H9 (cell line): ENCODE results near the gene PRAMEF1. TPM values are rescaled to one million over a fixed set of nuclear protein-coding genes. Genes with fewer than 3 reads are reported as not detected.

Source experiments
- DNase-seq: peaks from one replicate; pipeline ENCODE4 v3.0.0-alpha.2; 2017
- H2AFZ ChIP-seq: one replicate; pipeline ENCODE4 v1.6.1; 2013; ENCODE audit warnings: mild to moderate bottlenecking, low read length, control low read depth, moderate library complexity
- H2AK5ac ChIP-seq: 2 replicates; pipeline ENCODE4 v1.6.1; 2013; ENCODE audit warnings: low read length, control low read depth, mixed read lengths; ENCODE audit not compliant: insufficient read length
- H2BK120ac ChIP-seq: one replicate; pipeline ENCODE4 v1.6.1; 2013; ENCODE audit warnings: low read depth, mild to moderate bottlenecking, low read length, control low read depth, inconsistent platforms; ENCODE audit not compliant: poor library complexity, severe bottlenecking
- H2BK12ac ChIP-seq: 2 replicates; pipeline ENCODE4 v1.6.1; 2013; ENCODE audit warnings: low read length, control low read depth, mixed read lengths, low read depth; ENCODE audit not compliant: insufficient read length
- H2BK15ac ChIP-seq: 2 replicates; pipeline ENCODE4 v1.6.1; 2013; ENCODE audit warnings: low read depth, low read length, control low read depth
- H2BK20ac ChIP-seq: one replicate; pipeline ENCODE4 v1.6.1; 2013; ENCODE audit warnings: low read depth, mild to moderate bottlenecking, low read length, control low read depth, inconsistent platforms; ENCODE audit not compliant: poor library complexity, severe bottlenecking
- H2BK5ac ChIP-seq: 2 replicates; pipeline ENCODE4 v1.6.1; 2013; ENCODE audit warnings: low read length, control low read depth, mixed read lengths; ENCODE audit not compliant: insufficient read length
- H3K14ac ChIP-seq: 2 replicates; pipeline ENCODE4 v1.6.1; 2013; ENCODE audit warnings: low read length, control low read depth; ENCODE audit not compliant: insufficient read depth
- H3K18ac ChIP-seq: 2 replicates; pipeline ENCODE4 v1.6.1; 2013; ENCODE audit warnings: low read depth, mild to moderate bottlenecking, mixed read lengths, low read length, control low read depth; ENCODE audit not compliant: insufficient read length
- H3K23ac ChIP-seq: 2 replicates; pipeline ENCODE4 v1.6.1; 2013; ENCODE audit warnings: low read length, control low read depth, mixed read lengths, low read depth; ENCODE audit not compliant: insufficient read length
- H3K23me2 ChIP-seq: 2 replicates; pipeline ENCODE4 v1.6.1; 2013; ENCODE audit warnings: low read depth, mild to moderate bottlenecking, mixed read lengths, low read length, control low read depth; ENCODE audit not compliant: insufficient read length, poor library complexity, severe bottlenecking
- H3K27ac ChIP-seq: 2 replicates; pipeline ENCODE4 v1.5.1; 2013; ENCODE audit warnings: low read length, control low read depth, mixed read lengths, low read depth; ENCODE audit not compliant: insufficient read length
- H3K27me3 ChIP-seq: 2 replicates; pipeline ENCODE4 v1.6.1; 2013; ENCODE audit warnings: low read length, control low read depth, inconsistent platforms; ENCODE audit not compliant: insufficient read depth
- H3K4ac ChIP-seq: 2 replicates; pipeline ENCODE4 v1.6.1; 2013; ENCODE audit warnings: low read depth, mild to moderate bottlenecking, control low read depth, inconsistent platforms, low read length, moderate library complexity
- H3K4me1 ChIP-seq: 2 replicates; pipeline ENCODE4 v1.6.1; 2013; ENCODE audit warnings: low read length, control low read depth, inconsistent platforms; ENCODE audit not compliant: insufficient read depth
- H3K4me2 ChIP-seq: 2 replicates; pipeline ENCODE4 v1.6.1; 2013; ENCODE audit warnings: low read length, control low read depth, mixed read lengths; ENCODE audit not compliant: insufficient read length, insufficient read depth
- H3K56ac ChIP-seq: 2 replicates; pipeline ENCODE4 v1.6.1; 2013; ENCODE audit warnings: low read depth, mild to moderate bottlenecking, mixed read lengths, low read length, control low read depth; ENCODE audit not compliant: insufficient read length
- H3K79me1 ChIP-seq: 2 replicates; pipeline ENCODE4 v1.6.1; 2013; ENCODE audit warnings: low read depth, mild to moderate bottlenecking, moderate library complexity, low read length, control low read depth, inconsistent platforms; ENCODE audit not compliant: insufficient read depth, poor library complexity, severe bottlenecking
- H3K79me2 ChIP-seq: 2 replicates; pipeline ENCODE4 v1.6.1; 2013; ENCODE audit warnings: low read length, control low read depth, inconsistent platforms; ENCODE audit not compliant: insufficient read depth
- H3K9ac ChIP-seq: 2 replicates; pipeline ENCODE4 v1.6.1; 2013; ENCODE audit warnings: low read length, control low read depth, mixed read lengths; ENCODE audit not compliant: insufficient read length; ENCODE audit errors: extremely low read depth
- H3K9me3 ChIP-seq: one replicate; pipeline ENCODE4 v1.6.1; 2013; ENCODE audit warnings: low read depth, low read length, inconsistent platforms; ENCODE audit not compliant: control insufficient read depth
- H3T11ph ChIP-seq: one replicate; pipeline ENCODE4 v1.6.1; 2013; ENCODE audit warnings: mild to moderate bottlenecking, low read length, control low read depth, inconsistent platforms
- H4K20me1 ChIP-seq: one replicate; pipeline ENCODE4 v1.6.1; 2013; ENCODE audit not compliant: control insufficient read depth, insufficient read length, insufficient read depth
- H4K5ac ChIP-seq: 2 replicates; pipeline ENCODE4 v1.6.1; 2013; ENCODE audit warnings: low read depth, mild to moderate bottlenecking, mixed read lengths, low read length, control low read depth; ENCODE audit not compliant: insufficient read length
- H4K8ac ChIP-seq: replicated peaks from 2 replicates; pipeline ENCODE4 v1.6.1; 2013; ENCODE audit warnings: low read length, control low read depth, mixed read lengths, low read depth; ENCODE audit not compliant: insufficient read length
- H4K91ac ChIP-seq: 2 replicates; pipeline ENCODE4 v1.6.1; 2013; ENCODE audit warnings: low read depth, mild to moderate bottlenecking, moderate library complexity, mixed read lengths, low read length, control low read depth; ENCODE audit not compliant: insufficient read length
- H3K27ac Mint-ChIP-seq, 3 experiments: 2 replicates in 2 of 3; 3 replicates in 1 of 3; pipeline ENCODE4 v1.8.0; 2020 to 2021; ENCODE audit warnings: mixed read lengths in 3 of 3, mild to moderate bottlenecking in 1 of 3, moderate library complexity in 1 of 3
- H3K27me3 Mint-ChIP-seq: 2 replicates; pipeline ENCODE4 v1.8.0; 2021; ENCODE audit warnings: low read depth, mild to moderate bottlenecking, moderate library complexity, mixed read lengths
- H3K36me3 Mint-ChIP-seq, 3 experiments: 2 replicates in 2 of 3; 3 replicates in 1 of 3; pipeline ENCODE4 v1.8.0; 2020 to 2021; ENCODE audit warnings: low read depth in 3 of 3, mixed read lengths in 3 of 3; ENCODE audit not compliant: insufficient read depth in 1 of 3
- H3K4me1 Mint-ChIP-seq, 2 experiments: 2 replicates each; pipeline ENCODE4 v1.8.0; 2020; ENCODE audit warnings: mixed read lengths in 2 of 2
- H3K4me3 Mint-ChIP-seq, 2 experiments: 2 replicates in 1 of 2; 3 replicates in 1 of 2; pipeline ENCODE4 v1.8.0; 2020 to 2021; ENCODE audit warnings: mild to moderate bottlenecking in 2 of 2, mixed read lengths in 2 of 2, moderate library complexity in 1 of 2
- H3K9me3 Mint-ChIP-seq, 2 experiments: 2 replicates in 1 of 2; 3 replicates in 1 of 2; pipeline ENCODE4 v1.8.0; 2020; ENCODE audit warnings: mild to moderate bottlenecking in 2 of 2, mixed read lengths in 2 of 2, moderate library complexity in 1 of 2
- WGBS: extraction: QIAGEN DNeasy Blood & Tissue Kit; methylation state at CpG from one replicate; pipeline ENCODE4 v1.1.7; 2013; ENCODE audit warnings: missing lambda C conversion rate, low lambda C conversion rate, mixed read lengths; ENCODE audit not compliant: insufficient read length; ENCODE audit errors: extremely low coverage; 5-methylcytosine and 5-hydroxymethylcytosine counted together
- total RNA-seq: library from RNA; stranded (reverse); gene quantifications from 2 replicates; pipeline ENCODE4 v1.2.1, GENCODE V29; 2021
- TF ChIP-seq, protein P1 (sequence below): fragments of 200-600 bp; sonication (generic); conservative IDR thresholded peaks from 3 replicates; pipeline ENCODE4 v1.8.0; 2021; ENCODE audit warnings: antibody characterized with exemption, mild to moderate bottlenecking

The PRAMEF1 gene
- total RNA-seq, 1 experiment from 2014 or later = not detected

DNA sequence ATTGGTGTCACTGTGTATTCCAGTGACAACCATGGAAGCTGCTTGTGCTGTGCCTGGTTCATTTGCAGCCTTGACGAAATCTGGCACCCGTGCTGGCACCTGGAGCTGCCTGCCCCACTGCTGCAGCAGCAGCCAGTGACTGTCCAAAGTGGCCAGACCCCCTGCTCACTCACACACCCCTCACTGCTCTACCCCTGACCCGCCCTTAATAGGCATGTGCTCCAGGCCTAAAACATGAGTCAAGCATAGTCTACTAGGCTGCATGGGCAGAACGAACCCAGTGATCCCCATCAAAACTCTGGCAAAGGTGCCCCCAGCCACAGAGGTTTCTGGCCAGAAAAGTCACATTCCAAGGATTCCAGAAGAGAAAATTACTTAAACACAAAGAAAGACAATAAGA, 7.7 kb downstream of the PRAMEF1 start:
- H3K4ac ChIP-seq = no peak overlapping the region
- WGBS = no CpG with 5 or more reads among the region's 4 CpGs
- DNase-seq = no peak
- no peak overlapping the region for H2BK120ac ChIP-seq
- H3K79me2 ChIP-seq = no peaks in the 10 kb centered on the region
- no peak overlapping the region for H3K18ac ChIP-seq
- TF ChIP-seq, protein P1, sequence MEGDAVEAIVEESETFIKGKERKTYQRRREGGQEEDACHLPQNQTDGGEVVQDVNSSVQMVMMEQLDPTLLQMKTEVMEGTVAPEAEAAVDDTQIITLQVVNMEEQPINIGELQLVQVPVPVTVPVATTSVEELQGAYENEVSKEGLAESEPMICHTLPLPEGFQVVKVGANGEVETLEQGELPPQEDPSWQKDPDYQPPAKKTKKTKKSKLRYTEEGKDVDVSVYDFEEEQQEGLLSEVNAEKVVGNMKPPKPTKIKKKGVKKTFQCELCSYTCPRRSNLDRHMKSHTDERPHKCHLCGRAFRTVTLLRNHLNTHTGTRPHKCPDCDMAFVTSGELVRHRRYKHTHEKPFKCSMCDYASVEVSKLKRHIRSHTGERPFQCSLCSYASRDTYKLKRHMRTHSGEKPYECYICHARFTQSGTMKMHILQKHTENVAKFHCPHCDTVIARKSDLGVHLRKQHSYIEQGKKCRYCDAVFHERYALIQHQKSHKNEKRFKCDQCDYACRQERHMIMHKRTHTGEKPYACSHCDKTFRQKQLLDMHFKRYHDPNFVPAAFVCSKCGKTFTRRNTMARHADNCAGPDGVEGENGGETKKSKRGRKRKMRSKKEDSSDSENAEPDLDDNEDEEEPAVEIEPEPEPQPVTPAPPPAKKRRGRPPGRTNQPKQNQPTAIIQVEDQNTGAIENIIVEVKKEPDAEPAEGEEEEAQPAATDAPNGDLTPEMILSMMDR = no peak
- Mint-ChIP-seq H3K9me3 (peaks cover 64 to 88% of the 10 kb centered on the region in 2 experiments), H3K27ac (no peak overlapping the region), H3K27me3 (no peaks in the 10 kb centered on the region; the same call in none of the 2 replicates), H3K4me1 (no peaks in the 10 kb centered on the region), H3K36me3 (peaks cover 0 to 12% (median 2%) of the 10 kb centered on the region in 3 experiments; a peak in 4 of 7 replicates), H3K4me3 (no peak overlapping the region)
- H3K4me2 ChIP-seq = no peak overlapping the region
- H3K79me1 ChIP-seq = no peaks in the 10 kb centered on the region
- no peak overlapping the region for H2BK20ac ChIP-seq
- H3K23ac ChIP-seq = no peak overlapping the region
- no peak overlapping the region for H4K8ac ChIP-seq
- no peak overlapping the region for H2AK5ac ChIP-seq
- H3K9me3 ChIP-seq = peaks cover 14% of the 10 kb centered on the region
- H2BK12ac ChIP-seq = no peak overlapping the region
- no peaks in the 10 kb centered on the region for H3K23me2 ChIP-seq
- H4K5ac ChIP-seq = no peak overlapping the region
- H4K20me1 ChIP-seq = no peaks in the 10 kb centered on the region
- H3K9ac ChIP-seq = no peak overlapping the region
- no peak overlapping the region for H2BK15ac ChIP-seq
- no peak overlapping the region for H2BK5ac ChIP-seq
- H3K27me3 ChIP-seq = no peaks in the 10 kb centered on the region
- no peak overlapping the region for H3K56ac ChIP-seq
- no peak overlapping the region for H3K14ac ChIP-seq
- no peak overlapping the region for H3T11ph ChIP-seq
- H3K4me1 ChIP-seq = no peaks in the 10 kb centered on the region
- H3K27ac ChIP-seq = no peak overlapping the region
- H2AFZ ChIP-seq = no peak overlapping the region
- no peak overlapping the region for H4K91ac ChIP-seq
